Liver (tissue), 9 donors: ENCODE data around the gene TPRA1. TPM values are rescaled to one million over a fixed set of nuclear protein-coding genes. Genes with fewer than 3 reads are reported as not detected.

ENCODE experiments used
- DNase-seq: peaks from one replicate; pipeline ENCODE4 v3.0.0-alpha.2; 2017; ENCODE audit warnings: low spot score
- H3K27ac ChIP-seq, 2 donors: one replicate each; pipeline ENCODE4 v1.7.0; 2013; ENCODE audit warnings: inconsistent platforms in 2 of 2, low read length in 2 of 2, control low read depth in 1 of 2, low read depth in 1 of 2, mild to moderate bottlenecking in 1 of 2
- H3K27me3 ChIP-seq, 4 donors: one replicate each; pipeline versions ENCODE4 v1.6.1 to v1.7.0; 2013; ENCODE audit warnings: low read length in 3 of 4, inconsistent platforms in 1 of 4, mild to moderate bottlenecking in 1 of 4, moderate library complexity in 1 of 4; ENCODE audit not compliant: control insufficient read depth in 4 of 4, insufficient read depth in 4 of 4
- H3K36me3 ChIP-seq, 4 donors: one replicate each; pipeline versions ENCODE4 v1.6.1 to v1.7.0; 2013; ENCODE audit warnings: low read length in 3 of 4, mild to moderate bottlenecking in 3 of 4, low read depth in 1 of 4, moderate library complexity in 1 of 4; ENCODE audit not compliant: control insufficient read depth in 4 of 4, insufficient read depth in 3 of 4
- H3K4me1 ChIP-seq, 4 donors: one replicate each; pipeline versions ENCODE4 v1.6.1 to v1.7.0; 2013; ENCODE audit warnings: low read length in 3 of 4, mild to moderate bottlenecking in 3 of 4, moderate library complexity in 1 of 4; ENCODE audit not compliant: control insufficient read depth in 4 of 4, insufficient read depth in 4 of 4
- H3K4me3 ChIP-seq, 3 donors: one replicate each; pipeline versions ENCODE4 v1.6.1 to v1.7.0; 2013; ENCODE audit warnings: low read length in 3 of 3, control low read depth in 1 of 3, low read depth in 1 of 3, mild to moderate bottlenecking in 1 of 3
- H3K9ac ChIP-seq, 2 donors: one replicate each; pipeline ENCODE4 v1.7.0; 2013; ENCODE audit warnings: low read length in 2 of 2, mild to moderate bottlenecking in 2 of 2, moderate library complexity in 2 of 2, control low read depth in 1 of 2, low read depth in 1 of 2
- H3K9me3 ChIP-seq, 4 donors: one replicate each; pipeline versions ENCODE4 v1.6.1 to v1.7.0; 2013; ENCODE audit warnings: low read length in 3 of 4; ENCODE audit not compliant: control insufficient read depth in 4 of 4
- EGR1 ChIP-seq, 2 donors: IDR thresholded peaks; 2 replicates each; pipeline ENCODE4 v1.6.1; 2016 to 2018; ENCODE audit warnings: antibody characterized with exemption in 2 of 2, low read depth in 2 of 2
- FOXA1 ChIP-seq: IDR thresholded peaks from 2 replicates; pipeline ENCODE4 v1.6.1; 2016; ENCODE audit warnings: antibody characterized with exemption
- FOXA2 ChIP-seq: IDR thresholded peaks from 2 replicates; pipeline ENCODE4 v1.6.1; 2016; ENCODE audit warnings: antibody characterized with exemption
- GABPA ChIP-seq, 2 donors: IDR thresholded peaks in 1 of 2; conservative IDR thresholded peaks in 1 of 2; 2 replicates each; pipeline ENCODE4 v1.6.1; 2016; ENCODE audit warnings: antibody characterized with exemption in 2 of 2, mild to moderate bottlenecking in 1 of 2, moderate library complexity in 1 of 2
- HNF4A ChIP-seq, 2 donors: conservative IDR thresholded peaks; 2 replicates each; pipeline ENCODE4 v1.6.1; 2016; ENCODE audit warnings: antibody characterized with exemption in 2 of 2, mild to moderate bottlenecking in 2 of 2
- HNF4G ChIP-seq: IDR thresholded peaks from 2 replicates; pipeline ENCODE4 v1.6.1; 2016; ENCODE audit warnings: antibody characterized with exemption
- JUND ChIP-seq, 2 donors: IDR thresholded peaks; 2 replicates each; pipeline ENCODE4 v1.6.1; 2016; ENCODE audit warnings: antibody characterized with exemption in 2 of 2
- MAX ChIP-seq: IDR thresholded peaks from 2 replicates; pipeline ENCODE4 v1.6.1; 2016; ENCODE audit warnings: antibody characterized with exemption
- NR2F2 ChIP-seq: IDR thresholded peaks from 2 replicates; pipeline ENCODE4 v1.6.1; 2016; ENCODE audit warnings: antibody characterized with exemption
- RXRA ChIP-seq, 2 donors: IDR thresholded peaks; 2 replicates each; pipeline ENCODE4 v1.6.1; 2017 to 2018; ENCODE audit warnings: antibody characterized with exemption in 2 of 2, mild to moderate bottlenecking in 1 of 2
- SP1 ChIP-seq: IDR thresholded peaks from 2 replicates; pipeline ENCODE4 v1.6.1; 2018; ENCODE audit warnings: antibody characterized with exemption, mild to moderate bottlenecking
- TAF1 ChIP-seq: conservative IDR thresholded peaks from 2 replicates; pipeline ENCODE4 v1.6.1; 2016; ENCODE audit warnings: antibody characterized with exemption, mild to moderate bottlenecking
- YY1 ChIP-seq: IDR thresholded peaks from 2 replicates; pipeline ENCODE4 v1.6.1; 2016; ENCODE audit warnings: antibody characterized with exemption, mild to moderate bottlenecking
- ZBTB33 ChIP-seq: IDR thresholded peaks from 2 replicates; pipeline ENCODE4 v1.6.1; 2016; ENCODE audit warnings: antibody characterized with exemption
- WGBS: extraction: QIAGEN DNeasy Blood & Tissue Kit; methylation state at CpG from one replicate; pipeline ENCODE4 v1.1.7; 2013; 5-methylcytosine and 5-hydroxymethylcytosine counted together
- polyA plus RNA-seq, 2 donors: library from polyadenylated mRNA; stranded (reverse) in 1 of 2; unstranded in 1 of 2; fragments of 200-250 nt in 1 of 2; fragments of >200 nt in 1 of 2; fragmentation: Nextera tagmentation in 1 of 2; extraction: Ambion mirVana in 1 of 2; gene quantifications; one replicate each; pipeline versions ENCODE4 v1.2.1 to v1.2.3, GENCODE V29; 2013 to 2015
- total RNA-seq, 2 donors: library from RNA; depleted of rRNA; stranded (reverse); fragments of >200 nt; gene quantifications; one replicate each; pipeline ENCODE4 v1.2.3, GENCODE V29; 2014
- TF ChIP-seq, protein P1 (sequence below): fragments of 150-350 bp; IDR thresholded peaks from 2 replicates; pipeline ENCODE4 v1.5.1; 2017; ENCODE audit warnings: improper control_type of control experiment, low read depth, low read length; ENCODE audit not compliant: missing input control
- TF ChIP-seq, protein P2 (sequence below): IDR thresholded peaks from 2 replicates; pipeline ENCODE4 v1.6.1; 2016; ENCODE audit warnings: antibody characterized with exemption
- donor health status: healthy.
- donor health status: healthy.
- donor health status: healthy.
- donor health status: healthy.
- donor health status: healthy.

The TPRA1 gene
- total and polyA plus RNA-seq, 4 donors, result 17.3 to 27.1 (median 21.3) TPM

GRCh38 chr3:127546554-127546953 is 44.0 kb downstream of the TPRA1 start:
- H3K4me3 ChIP-seq, result no peak overlapping the region
- TF ChIP-seq YY1 (no peak), RXRA (IDR thresholded peaks at IDR 0.05) (peak; percentile 85 to 92), GABPA (IDR thresholded peaks at IDR 0.05 in 1 of 2, conservative IDR thresholded peaks at IDR 0.05 in 1 of 2) (no peak), HNF4A (conservative IDR thresholded peaks at IDR 0.05) (peak; percentile 94 to 95), MAX (no peak), EGR1 (IDR thresholded peaks at IDR 0.05; ENCODE audit: low read depth in 2 of 2) (no peak), NR2F2 (peak; percentile 53), TAF1 (no peak), ZBTB33 (peak; percentile 15), SP1 (peak; percentile 38), JUND (IDR thresholded peaks at IDR 0.05) (peak in 1 of 2 donors; percentile 25), FOXA2 (no peak), FOXA1 (peak; percentile 14), HNF4G (peak; percentile 73)
- TF ChIP-seq, protein P1, sequence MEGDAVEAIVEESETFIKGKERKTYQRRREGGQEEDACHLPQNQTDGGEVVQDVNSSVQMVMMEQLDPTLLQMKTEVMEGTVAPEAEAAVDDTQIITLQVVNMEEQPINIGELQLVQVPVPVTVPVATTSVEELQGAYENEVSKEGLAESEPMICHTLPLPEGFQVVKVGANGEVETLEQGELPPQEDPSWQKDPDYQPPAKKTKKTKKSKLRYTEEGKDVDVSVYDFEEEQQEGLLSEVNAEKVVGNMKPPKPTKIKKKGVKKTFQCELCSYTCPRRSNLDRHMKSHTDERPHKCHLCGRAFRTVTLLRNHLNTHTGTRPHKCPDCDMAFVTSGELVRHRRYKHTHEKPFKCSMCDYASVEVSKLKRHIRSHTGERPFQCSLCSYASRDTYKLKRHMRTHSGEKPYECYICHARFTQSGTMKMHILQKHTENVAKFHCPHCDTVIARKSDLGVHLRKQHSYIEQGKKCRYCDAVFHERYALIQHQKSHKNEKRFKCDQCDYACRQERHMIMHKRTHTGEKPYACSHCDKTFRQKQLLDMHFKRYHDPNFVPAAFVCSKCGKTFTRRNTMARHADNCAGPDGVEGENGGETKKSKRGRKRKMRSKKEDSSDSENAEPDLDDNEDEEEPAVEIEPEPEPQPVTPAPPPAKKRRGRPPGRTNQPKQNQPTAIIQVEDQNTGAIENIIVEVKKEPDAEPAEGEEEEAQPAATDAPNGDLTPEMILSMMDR, result no peak
- TF ChIP-seq, protein P2, sequence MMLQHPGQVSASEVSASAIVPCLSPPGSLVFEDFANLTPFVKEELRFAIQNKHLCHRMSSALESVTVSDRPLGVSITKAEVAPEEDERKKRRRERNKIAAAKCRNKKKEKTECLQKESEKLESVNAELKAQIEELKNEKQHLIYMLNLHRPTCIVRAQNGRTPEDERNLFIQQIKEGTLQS, result no peak
- H3K36me3 ChIP-seq, result no peaks in the 10 kb centered on the region
- H3K9ac ChIP-seq, result no peak overlapping the region
- peak overlapping the region; percentile 51 to 52 for H3K27ac ChIP-seq
- H3K9me3 ChIP-seq, result no peaks in the 10 kb centered on the region
- 36% methylated on average over 6 of the region's 6 CpGs for WGBS
- peaks cover 22 to 64% (median 58%) of the 10 kb centered on the region in 4 donors for H3K4me1 ChIP-seq
- no peak for DNase-seq
- no peaks in the 10 kb centered on the region for H3K27me3 ChIP-seq

- Histone ChIP-seq H3K27me3 (no peaks in the 10 kb centered on the region), H3K4me1 (peaks cover 22 to 68% (median 60%) of the 10 kb centered on the region in 4 donors), H3K36me3 (no peaks in the 10 kb centered on the region), H3K9ac (no peak overlapping the region), H3K27ac (peak overlapping the region; percentile 15 to 52), H3K4me3 (no peak overlapping the region), H3K9me3 (no peaks in the 10 kb centered on the region)
- TF ChIP-seq JUND (IDR thresholded peaks at IDR 0.05) (no peak), FOXA2 (no peak), GABPA (IDR thresholded peaks at IDR 0.05 in 1 of 2, conservative IDR thresholded peaks at IDR 0.05 in 1 of 2) (no peak)
- 91% methylated on average over 14 of the region's 14 CpGs for WGBS
- no peak for DNase-seq
These were observed 44.6 kb downstream of the TPRA1 start for GRCh38 chr3:127545711-127546457.
